Measurements from ENCODE around the gene CNTLN. TPM values are rescaled to one million over a fixed set of nuclear protein-coding genes. Genes with fewer than 3 reads are reported as not detected.
"Not testable (repeated sequence)": the region's sequence is repeated elsewhere in the genome, so short reads cannot be mapped to it uniquely, and the experiment has no call there.

CNTLN gene
- total RNA-seq, 2 experiments from 2014 or later: 1.5 to 1.9 TPM

DNA sequence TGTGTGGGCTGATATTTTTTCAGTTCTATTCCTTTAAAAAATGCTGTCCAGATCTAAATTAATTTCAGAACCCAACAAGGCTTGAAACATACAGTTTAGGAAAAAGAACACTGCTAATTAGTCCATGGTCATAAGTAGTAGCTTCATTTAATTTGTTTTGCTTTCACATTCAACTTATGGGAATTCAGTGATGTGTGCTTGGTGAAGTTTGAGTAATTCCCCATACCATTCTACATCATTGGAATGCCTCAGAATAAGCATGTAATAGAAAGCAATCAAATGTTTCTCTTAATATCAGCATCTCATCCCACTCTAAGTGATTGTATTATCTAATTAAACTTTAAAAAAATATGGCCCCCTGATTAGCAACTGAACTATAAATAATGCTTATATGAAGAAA is 2.7 kb downstream of the CNTLN start:
- POLR2A ChIA-PET: interaction anchor here (0.5 kb wide), 1 partner anchor 94 kb away, joined by 3 read pairs; no protein-coding TSS in a partner anchor
- Mint-ChIP-seq H3K27ac (no peak overlapping the region), H3K9me3 (no peaks in the 10 kb centered on the region), H3K4me1 (peaks cover 13% of the 10 kb centered on the region), H3K4me3 (no peak overlapping the region), H3K36me3 (ENCODE audit: low read depth) (no peaks in the 10 kb centered on the region), H3K27me3 (peaks cover 20% of the 10 kb centered on the region)
- CTCF ChIA-PET: no interaction called here
- DNase-seq: no peak

DNA sequence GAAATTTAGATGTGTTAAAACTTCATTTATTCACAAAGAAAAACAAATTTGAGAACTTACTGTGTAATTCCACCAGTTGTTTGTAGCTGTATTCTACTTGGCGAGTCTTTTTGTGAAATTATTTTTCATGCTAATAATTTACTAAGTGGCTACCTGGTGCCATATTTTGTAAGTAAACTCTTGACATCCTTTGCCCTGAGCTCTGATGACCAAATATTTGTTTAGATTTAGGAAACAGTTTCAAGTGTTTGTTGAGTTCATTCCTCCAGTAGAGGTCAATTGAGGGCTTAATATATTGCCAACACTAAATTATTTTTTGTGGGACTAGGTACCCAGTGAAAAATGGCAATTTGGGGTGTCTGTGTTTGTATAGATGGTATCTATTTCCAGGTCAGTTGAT is 3.7 kb downstream of the CNTLN start:
- ChIA-PET POLR2A (no interaction called here), CTCF (no interaction called here)
- H3K9me3 Mint-ChIP-seq: no peaks in the 10 kb centered on the region
- H3K27ac Mint-ChIP-seq: no peak overlapping the region
- no peak overlapping the region for H3K4me3 Mint-ChIP-seq
- peaks cover 13% of the 10 kb centered on the region for H3K4me1 Mint-ChIP-seq
- peaks cover 19% of the 10 kb centered on the region for H3K27me3 Mint-ChIP-seq
- no peak for DNase-seq
- H3K36me3 Mint-ChIP-seq (ENCODE audit: low read depth): no peaks in the 10 kb centered on the region

DNA sequence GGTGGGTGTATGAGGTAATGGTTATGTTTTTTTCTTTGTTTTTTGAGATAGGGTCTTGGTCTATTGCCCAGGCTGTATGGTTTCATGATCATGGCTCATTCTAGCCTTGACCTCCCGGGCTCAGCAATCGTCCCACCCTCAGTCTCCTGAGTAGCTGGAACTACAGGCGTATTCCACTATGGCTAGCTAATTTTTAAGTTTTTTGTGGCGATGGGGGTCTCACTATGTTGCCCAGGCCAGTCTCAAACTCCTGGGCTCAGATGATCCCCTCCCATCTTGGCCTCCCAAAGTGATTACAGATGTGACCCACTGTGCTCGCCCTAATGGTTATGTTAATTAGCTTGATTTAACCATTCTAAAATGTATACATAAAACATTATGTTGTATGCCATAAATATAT is 5.6 kb downstream of the CNTLN start:
- Mint-ChIP-seq H3K4me1 (peaks cover 5% of the 10 kb centered on the region), H3K9me3 (no peaks in the 10 kb centered on the region), H3K27ac (no peak overlapping the region), H3K36me3 (ENCODE audit: low read depth) (no peaks in the 10 kb centered on the region), H3K4me3 (no peak overlapping the region), H3K27me3 (peaks cover 6% of the 10 kb centered on the region)
- ChIA-PET POLR2A (no interaction called here), CTCF (no interaction called here)
- no peak for DNase-seq

DNA sequence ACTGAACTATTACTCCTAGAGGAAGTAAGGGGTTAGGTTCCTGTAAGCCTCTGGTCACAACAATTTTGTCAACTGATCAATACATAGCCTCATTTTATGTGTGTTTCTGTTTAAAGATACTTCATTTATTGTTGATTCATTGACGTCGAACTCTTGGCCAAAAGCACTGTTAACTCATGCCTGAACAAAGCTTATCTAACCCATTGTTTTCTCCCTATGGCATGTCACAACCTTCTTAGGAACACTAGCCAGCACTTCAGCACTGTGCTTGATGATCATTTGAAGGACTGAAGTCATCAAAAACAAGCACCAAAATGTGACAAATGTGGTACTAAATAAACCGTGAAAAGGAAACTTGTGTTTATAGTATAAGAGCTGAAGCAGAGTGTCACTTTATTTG is 13.5 kb downstream of the CNTLN start:
- Mint-ChIP-seq H3K27me3 (no peaks in the 10 kb centered on the region), H3K4me1 (no peaks in the 10 kb centered on the region), H3K36me3 (ENCODE audit: low read depth) (peaks cover 2% of the 10 kb centered on the region), H3K27ac (no peak overlapping the region), H3K4me3 (no peak overlapping the region), H3K9me3 (peaks cover 4% of the 10 kb centered on the region)
- ChIA-PET POLR2A (no interaction called here), CTCF (no interaction called here)
- DNase-seq: no peak

DNA sequence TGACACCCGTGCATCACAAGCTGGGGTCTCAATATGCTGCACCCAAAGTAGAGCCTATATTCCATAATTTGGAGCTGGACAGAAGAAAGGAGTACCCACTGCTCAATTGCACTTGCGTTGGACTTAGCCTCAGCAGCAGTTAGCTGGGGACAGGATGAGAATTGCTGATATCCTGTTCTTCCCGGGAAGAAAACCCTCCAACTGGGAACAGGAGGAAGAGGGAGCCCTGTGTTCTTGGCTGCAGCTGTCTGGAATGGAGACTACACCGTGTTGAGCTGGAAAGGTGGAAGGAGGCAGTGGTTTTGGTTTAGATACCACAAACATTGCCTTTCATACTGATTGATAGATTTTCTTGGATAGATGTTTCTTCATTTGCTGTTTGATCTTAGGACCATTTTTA is 24.6 kb downstream of the CNTLN start:
- POLR2A ChIA-PET: no interaction called here
- CTCF ChIA-PET: no interaction called here
- H3K27me3 Mint-ChIP-seq: no peaks in the 10 kb centered on the region

DNA sequence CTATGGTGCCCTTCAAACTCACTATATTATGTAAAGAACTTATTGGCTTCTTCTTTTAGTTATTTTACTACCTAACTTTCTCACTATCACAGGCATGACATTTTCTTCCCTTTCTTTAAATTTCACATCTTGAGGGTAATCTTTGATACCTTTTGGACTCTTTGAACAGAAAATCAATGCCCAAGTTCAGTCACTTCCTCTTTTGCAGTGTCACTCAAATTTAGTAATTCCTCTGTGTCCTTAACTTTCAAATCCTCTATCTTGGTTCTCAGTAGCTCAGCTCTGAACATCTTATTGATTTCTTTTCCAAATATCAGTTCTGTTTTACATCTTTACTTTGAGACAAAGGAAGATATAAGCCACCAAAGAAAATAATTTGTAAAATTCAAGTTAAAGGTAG is 25.5 kb downstream of the CNTLN start:
- Mint-ChIP-seq H3K9me3 (peaks cover 5% of the 10 kb centered on the region), H3K27ac (no peak overlapping the region), H3K4me3 (no peak overlapping the region), H3K36me3 (ENCODE audit: low read depth) (no peaks in the 10 kb centered on the region), H3K4me1 (no peaks in the 10 kb centered on the region), H3K27me3 (no peaks in the 10 kb centered on the region)
- CTCF ChIA-PET: no interaction called here
- POLR2A ChIA-PET: no interaction called here
- no peak for DNase-seq

More for the DNA sequence above, 24.6 kb downstream of the CNTLN start:
- Mint-ChIP-seq H3K36me3 (ENCODE audit: low read depth) (peaks cover 1% of the 10 kb centered on the region), H3K4me1 (no peaks in the 10 kb centered on the region), H3K27ac (no peak overlapping the region), H3K4me3 (no peak overlapping the region), H3K9me3 (peaks cover 5% of the 10 kb centered on the region)
- no peak for DNase-seq

DNA sequence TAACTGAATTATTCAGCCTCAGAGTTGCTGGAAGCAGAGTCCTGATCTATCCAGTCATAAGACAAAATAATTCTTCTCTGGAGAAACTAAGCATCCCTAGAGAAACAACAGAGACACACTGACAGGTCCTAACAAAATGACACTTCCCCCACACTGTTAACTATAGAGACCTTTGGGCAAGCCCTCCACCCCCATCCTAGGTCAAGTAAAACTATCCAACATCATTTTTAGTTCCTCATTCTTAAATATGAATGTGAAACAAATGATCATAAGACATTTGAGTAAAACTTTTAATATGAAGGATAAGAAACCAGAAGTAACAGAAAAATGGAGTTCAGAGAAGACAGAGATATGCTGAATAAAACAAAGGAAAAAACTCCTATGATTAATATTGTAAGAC is 30.9 kb downstream of the CNTLN start:
- H3K4me1 Mint-ChIP-seq: no peaks in the 10 kb centered on the region
- ChIA-PET CTCF (no interaction called here), POLR2A (no interaction called here)
- peaks cover 2% of the 10 kb centered on the region for H3K9me3 Mint-ChIP-seq
- H3K36me3 Mint-ChIP-seq (ENCODE audit: low read depth): no peaks in the 10 kb centered on the region
- no peaks in the 10 kb centered on the region for H3K27me3 Mint-ChIP-seq
- H3K27ac Mint-ChIP-seq: no peak overlapping the region
- DNase-seq: no peak
- no peak overlapping the region for H3K4me3 Mint-ChIP-seq

DNA sequence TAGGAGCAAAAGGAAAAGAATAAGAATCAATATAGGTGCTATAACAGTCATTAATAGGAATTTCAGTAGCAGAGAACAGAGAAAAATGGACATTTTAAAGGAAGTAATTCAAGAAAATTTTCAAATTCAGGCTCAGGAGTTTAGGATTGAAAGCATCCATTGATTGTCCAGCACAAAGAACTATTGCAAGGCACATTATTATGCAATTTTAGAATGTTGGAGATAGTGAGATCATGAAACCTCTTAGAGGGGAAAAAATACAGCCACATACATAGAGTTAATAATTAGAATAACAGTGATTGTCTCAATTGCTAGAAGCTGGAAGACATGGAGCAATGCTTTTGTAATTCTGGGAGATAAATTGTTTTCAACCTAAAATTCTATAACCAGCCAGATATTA is 31.5 kb downstream of the CNTLN start:
- Mint-ChIP-seq H3K27ac (no peak overlapping the region), H3K36me3 (ENCODE audit: low read depth) (no peaks in the 10 kb centered on the region), H3K27me3 (no peaks in the 10 kb centered on the region), H3K9me3 (peaks cover 2% of the 10 kb centered on the region), H3K4me3 (no peak overlapping the region), H3K4me1 (no peaks in the 10 kb centered on the region)
- ChIA-PET CTCF (no interaction called here), POLR2A (no interaction called here)
- no peak for DNase-seq

DNA sequence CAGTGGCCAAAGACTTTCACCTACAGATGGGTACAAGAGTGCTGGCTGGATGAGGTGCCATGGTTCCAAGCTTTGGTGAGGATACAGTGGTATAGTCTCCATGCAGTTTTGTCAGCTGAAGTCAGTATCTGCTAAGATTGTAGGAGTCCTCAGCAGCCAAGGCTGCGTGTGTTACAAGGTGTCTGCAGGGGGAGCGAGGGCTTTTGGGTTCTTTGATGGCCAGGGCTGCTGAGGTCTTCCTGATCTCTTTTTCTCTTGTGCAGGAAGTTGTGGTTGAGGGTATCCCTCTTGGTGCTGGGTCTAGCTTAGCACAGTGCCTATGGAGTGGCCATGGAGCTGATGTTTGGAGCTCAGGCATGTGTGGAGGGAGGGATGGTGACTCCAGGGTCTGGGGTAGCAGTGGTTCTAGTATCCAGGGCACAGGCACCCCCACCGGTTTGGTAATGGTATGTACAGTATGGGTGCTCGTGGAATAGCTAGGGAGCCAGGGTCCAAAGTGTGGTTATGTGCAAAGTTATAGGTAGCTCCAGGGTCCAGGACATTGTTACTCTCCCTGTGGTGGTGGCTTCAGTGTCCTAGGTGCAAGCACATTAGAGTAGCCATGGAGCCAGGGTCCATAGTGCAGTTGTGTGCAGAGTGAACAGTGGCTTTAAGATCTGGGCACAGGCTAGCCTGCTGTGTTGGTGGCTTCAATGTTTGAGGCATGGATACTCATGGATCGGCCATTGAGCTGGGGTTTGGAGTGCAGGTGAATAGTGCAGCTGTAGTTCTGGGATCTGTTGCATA is 36.7 kb downstream of the CNTLN start:
- no peak overlapping the region for H3K27ac Mint-ChIP-seq

DNA sequence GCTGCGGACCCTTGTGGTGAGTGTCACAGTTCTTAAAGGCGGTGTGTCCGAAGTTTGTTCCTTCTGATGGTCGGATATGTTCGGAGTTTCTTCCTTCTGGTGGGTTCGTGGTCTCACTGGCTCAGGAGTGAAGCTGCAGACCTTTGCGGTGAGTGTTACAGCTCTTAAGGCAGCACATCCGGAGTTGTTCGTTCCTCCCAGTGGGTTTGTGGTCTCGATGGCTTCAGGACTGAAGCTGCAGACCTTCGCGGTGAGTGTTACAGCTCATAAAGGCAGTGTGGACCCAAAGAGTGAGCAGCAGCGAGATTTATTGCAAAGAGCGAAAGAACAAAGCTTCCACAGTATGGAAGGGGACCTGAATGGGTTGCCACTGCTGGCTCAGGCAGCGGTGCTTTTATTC is 42.7 kb downstream of the CNTLN start:
- H3K27ac Mint-ChIP-seq; H3K27me3 Mint-ChIP-seq; H3K36me3 Mint-ChIP-seq (ENCODE audit: low read depth); H3K9me3 Mint-ChIP-seq; DNase-seq; POLR2A ChIA-PET; H3K4me1 Mint-ChIP-seq; H3K4me3 Mint-ChIP-seq; CTCF ChIA-PET: not testable (repeated sequence)

More for the DNA sequence above, 36.7 kb downstream of the CNTLN start:
- Mint-ChIP-seq H3K4me3 (no peak overlapping the region), H3K9me3 (peaks cover 2% of the 10 kb centered on the region), H3K36me3 (ENCODE audit: low read depth) (no peaks in the 10 kb centered on the region), H3K4me1 (no peaks in the 10 kb centered on the region), H3K27me3 (no peaks in the 10 kb centered on the region)
- ChIA-PET POLR2A (no interaction called here), CTCF (no interaction called here)
- DNase-seq: no peak

DNA sequence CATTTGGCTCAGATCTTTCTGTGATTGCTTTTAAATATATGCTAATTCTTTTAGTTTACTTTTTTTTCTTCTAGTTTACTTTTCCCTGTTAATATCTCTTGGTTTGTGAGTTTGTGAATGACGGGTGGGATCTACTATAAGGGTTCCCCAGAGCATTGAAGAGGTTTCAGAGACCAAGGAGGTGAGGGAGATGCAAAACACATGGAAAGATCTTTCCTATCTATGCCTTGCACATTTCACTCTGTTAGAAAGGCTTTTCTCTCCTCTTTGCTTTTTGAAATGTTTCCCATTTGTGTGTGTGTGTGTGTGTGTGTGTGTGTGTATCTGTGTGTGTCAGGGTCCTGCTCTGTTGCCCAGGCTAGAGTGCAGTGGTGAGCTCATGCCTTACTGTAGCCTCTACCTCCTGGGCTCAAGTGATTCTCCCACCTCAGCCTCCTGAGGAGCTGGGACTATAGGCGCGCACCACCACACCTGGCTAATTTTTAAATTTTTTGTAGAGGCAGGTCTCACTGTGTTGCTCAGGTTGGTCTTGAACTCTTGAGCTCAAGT is 50.7 kb downstream of the CNTLN start:
- H3K36me3 Mint-ChIP-seq (ENCODE audit: low read depth): no peaks in the 10 kb centered on the region

DNA sequence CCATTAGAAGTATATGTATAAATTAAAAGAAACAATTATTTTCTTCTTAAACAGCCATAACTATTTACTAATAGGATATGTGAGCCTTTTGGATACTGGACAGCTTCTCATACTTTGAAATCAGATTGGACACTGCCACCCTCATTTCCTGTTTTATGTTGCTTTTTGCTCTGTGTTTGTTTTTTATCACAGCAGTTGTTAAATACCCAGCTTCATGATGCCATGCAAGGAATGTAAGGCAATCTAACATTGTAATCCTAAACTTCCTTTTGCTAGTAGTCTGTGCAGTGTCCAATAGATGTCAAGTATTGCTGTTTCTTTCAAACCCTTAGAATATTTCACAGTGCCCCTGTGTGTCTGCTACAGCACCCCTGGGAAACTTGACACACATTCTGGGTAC is 56.2 kb downstream of the CNTLN start:
- CTCF ChIA-PET: no interaction called here

More for the DNA sequence above, 50.7 kb downstream of the CNTLN start:
- no peak for DNase-seq
- Mint-ChIP-seq H3K27ac (no peak overlapping the region), H3K9me3 (no peaks in the 10 kb centered on the region), H3K4me3 (no peak overlapping the region), H3K27me3 (no peaks in the 10 kb centered on the region), H3K4me1 (no peaks in the 10 kb centered on the region)
- CTCF ChIA-PET: no interaction called here
- POLR2A ChIA-PET: no interaction called here

DNA sequence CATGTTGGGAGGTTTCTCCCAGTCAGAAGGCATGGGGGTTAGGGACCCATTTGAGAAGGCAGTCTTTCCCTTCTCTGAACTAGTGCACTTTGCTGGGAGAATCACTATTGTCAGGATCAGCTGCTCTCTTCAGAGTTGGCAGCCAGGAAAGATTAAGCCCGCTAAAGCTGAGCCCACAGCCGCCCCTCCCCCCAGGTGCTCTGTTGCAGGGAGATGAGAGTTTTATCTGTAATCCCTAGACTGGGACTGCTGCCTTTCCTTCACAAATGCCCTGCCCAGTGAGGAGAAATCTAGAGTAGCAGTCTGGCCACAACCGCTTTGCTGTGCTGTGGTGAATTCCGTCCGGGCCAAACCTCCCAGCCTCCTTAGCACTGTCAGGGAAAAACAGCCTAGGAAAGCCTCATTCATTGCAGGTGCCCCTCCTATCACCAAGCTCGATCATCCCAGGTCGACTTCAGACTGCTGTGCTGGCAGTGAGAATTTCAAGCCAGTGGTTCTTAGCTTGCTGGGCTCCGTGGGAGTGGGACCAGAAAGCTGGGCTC is 69.8 kb downstream of the CNTLN start:
- no peaks in the 10 kb centered on the region for H3K4me1 Mint-ChIP-seq
- no peak overlapping the region for H3K27ac Mint-ChIP-seq
- DNase-seq: no peak
- CTCF ChIA-PET: no interaction called here
- no peak overlapping the region for H3K4me3 Mint-ChIP-seq
- H3K36me3 Mint-ChIP-seq (ENCODE audit: low read depth): no peaks in the 10 kb centered on the region
- POLR2A ChIA-PET: no interaction called here
- H3K27me3 Mint-ChIP-seq: no peaks in the 10 kb centered on the region
- H3K9me3 Mint-ChIP-seq: peaks cover 15% of the 10 kb centered on the region

More for the DNA sequence above, 56.2 kb downstream of the CNTLN start:
- Mint-ChIP-seq H3K27ac (no peak overlapping the region), H3K4me3 (no peak overlapping the region), H3K36me3 (ENCODE audit: low read depth) (no peaks in the 10 kb centered on the region), H3K9me3 (no peaks in the 10 kb centered on the region), H3K27me3 (no peaks in the 10 kb centered on the region), H3K4me1 (no peaks in the 10 kb centered on the region)
- POLR2A ChIA-PET: no interaction called here
- no peak for DNase-seq

DNA sequence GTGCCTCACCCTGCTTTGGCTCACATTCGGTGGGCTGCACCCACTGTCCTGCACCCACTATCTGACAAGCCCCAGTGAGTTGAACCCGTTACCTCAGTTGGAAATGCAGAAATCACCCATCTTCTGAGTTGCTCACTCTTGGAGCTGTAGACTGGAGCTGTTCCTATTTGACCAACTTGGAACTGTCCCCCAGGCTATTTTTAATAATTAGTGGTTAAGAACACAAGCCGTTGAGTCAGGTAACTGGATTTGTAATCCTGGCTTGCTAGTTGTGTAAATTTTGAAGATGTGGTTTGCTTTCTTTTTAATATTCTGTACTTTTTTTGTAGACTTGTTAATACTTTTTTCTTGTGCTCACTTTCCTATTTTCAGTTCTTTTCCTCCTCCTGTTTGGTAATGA is 81.2 kb downstream of the CNTLN start:
- Mint-ChIP-seq H3K36me3 (ENCODE audit: low read depth) (no peaks in the 10 kb centered on the region), H3K27ac (no peak overlapping the region), H3K4me3 (no peak overlapping the region), H3K27me3 (no peaks in the 10 kb centered on the region), H3K9me3 (no peaks in the 10 kb centered on the region), H3K4me1 (no peaks in the 10 kb centered on the region)
- ChIA-PET CTCF (no interaction called here), POLR2A (no interaction called here)
- no peak for DNase-seq

Measured in activated CD4-positive, alpha-beta T cell treated with anti-CD3 and anti-CD28 coated beads, Interleukin-2, amount 10 ng/mL, durations not matched to agents 7 days and 5 days (primary cell).